ENCODE data around the gene MAPK1.
"Not testable (repeated sequence)": the region's sequence is repeated elsewhere in the genome, so short reads cannot be mapped to it uniquely, and the experiment has no call there.

Gene MAPK1

DNA sequence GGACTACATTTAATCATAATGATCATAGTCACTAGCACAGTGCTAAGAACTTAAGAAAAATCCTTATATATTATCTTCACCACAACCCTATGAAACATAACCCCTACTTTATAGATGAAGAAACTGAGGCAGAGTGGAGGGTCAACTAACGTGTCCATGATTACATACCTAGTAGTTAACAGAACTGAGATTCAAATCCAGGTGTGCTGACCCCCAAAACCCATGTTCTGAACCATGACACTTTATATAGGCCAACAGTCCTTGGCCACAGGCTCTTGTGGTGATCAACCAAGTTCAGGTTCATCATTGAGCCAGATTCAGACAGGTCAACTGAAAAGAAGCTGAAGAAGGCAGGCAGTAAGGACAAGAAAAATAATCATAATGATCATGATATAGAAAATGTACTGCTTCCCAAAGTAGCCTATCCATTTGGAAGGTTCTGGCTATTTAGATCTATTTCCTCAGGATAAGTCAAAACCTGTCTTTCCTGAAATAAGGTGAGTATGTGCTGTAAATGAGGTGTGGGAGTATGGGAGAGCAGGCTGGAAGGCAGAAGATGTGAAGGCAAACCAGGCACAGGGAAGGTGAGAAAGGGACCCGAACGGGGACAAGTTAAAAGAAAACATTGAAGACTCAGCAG, 39.7 kb downstream of the MAPK1 start:
- TF ChIP-seq POLR2A (IDR thresholded peaks at IDR 0.05; ENCODE audit: low read depth, low read length): no peak
- FAIRE-seq: no peak

DNA sequence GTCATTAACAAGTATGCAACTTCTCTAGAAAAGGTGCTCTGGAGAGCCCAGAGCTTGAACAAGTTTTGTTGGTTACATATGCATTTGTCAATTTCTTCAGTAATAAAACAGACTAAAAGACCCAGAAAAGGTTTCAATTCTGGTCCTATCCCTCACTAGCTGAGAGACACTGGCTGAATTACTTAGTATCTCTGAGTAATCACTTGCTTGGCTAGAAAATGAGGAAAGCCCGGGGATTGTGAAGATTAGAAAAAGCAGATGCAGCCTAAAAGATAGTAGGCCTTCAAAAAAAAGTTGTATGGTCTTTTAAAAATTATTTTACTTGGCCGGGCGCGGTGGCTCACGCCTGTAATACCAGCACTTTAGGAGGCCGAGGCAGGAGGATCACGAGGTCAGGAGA, 41.2 kb downstream of the MAPK1 start:
- FAIRE-seq (no peak), DNase-seq (ENCODE audit: insufficient read length, low spot score) (no peak)
- no peak for TF ChIP-seq POLR2A (IDR thresholded peaks at IDR 0.05; ENCODE audit: low read depth, low read length)

More for the DNA sequence above, 39.7 kb downstream of the MAPK1 start:
- DNase-seq (ENCODE audit: insufficient read length, low spot score): no peak

DNA sequence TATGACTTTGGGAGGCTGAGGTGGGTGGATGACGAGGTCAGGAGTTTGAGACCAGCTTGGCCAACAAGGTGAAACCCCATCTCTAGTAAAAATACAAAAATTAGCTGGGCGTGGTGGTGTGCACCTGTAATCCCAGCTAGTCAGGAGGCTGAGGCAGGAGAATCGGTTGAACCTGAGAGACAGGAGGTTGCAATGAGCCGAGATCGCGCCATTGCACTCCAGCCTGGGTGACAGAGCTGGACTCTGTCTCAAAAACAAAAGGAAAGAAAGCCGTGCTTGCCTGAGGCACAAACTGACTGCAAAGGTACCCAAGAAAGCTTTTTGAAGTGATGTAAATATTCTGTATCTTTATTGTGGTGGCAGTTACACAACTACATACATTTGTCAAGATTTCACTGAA, 42.5 kb downstream of the MAPK1 start:
- FAIRE-seq; DNase-seq (ENCODE audit: insufficient read length, low spot score): not testable (repeated sequence)

DNA sequence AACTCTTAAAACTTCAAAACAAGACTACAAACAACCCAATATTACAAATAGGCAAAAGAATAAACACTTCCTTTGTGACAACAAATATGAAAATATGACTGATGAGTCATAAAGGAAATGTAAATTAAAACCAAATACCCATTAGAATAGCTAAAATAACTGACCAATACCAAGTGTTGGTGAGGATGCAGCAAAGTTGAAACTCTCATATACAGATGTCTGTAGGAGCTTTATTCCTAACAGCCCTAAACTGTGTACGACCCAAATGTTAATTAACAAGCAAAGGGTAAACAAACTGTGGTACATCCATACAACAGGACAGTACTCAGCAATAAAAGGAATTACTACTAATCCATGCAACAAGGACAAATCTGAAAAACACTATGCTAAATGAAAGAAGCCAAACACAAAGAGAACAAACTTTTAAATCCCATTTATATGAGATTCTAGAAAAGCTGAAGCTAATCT, 43.0 kb downstream of the MAPK1 start:
- no peak for TF ChIP-seq POLR2A (IDR thresholded peaks at IDR 0.05; ENCODE audit: low read depth, low read length)
- FAIRE-seq (no peak), DNase-seq (ENCODE audit: insufficient read length, low spot score) (no peak)

DNA sequence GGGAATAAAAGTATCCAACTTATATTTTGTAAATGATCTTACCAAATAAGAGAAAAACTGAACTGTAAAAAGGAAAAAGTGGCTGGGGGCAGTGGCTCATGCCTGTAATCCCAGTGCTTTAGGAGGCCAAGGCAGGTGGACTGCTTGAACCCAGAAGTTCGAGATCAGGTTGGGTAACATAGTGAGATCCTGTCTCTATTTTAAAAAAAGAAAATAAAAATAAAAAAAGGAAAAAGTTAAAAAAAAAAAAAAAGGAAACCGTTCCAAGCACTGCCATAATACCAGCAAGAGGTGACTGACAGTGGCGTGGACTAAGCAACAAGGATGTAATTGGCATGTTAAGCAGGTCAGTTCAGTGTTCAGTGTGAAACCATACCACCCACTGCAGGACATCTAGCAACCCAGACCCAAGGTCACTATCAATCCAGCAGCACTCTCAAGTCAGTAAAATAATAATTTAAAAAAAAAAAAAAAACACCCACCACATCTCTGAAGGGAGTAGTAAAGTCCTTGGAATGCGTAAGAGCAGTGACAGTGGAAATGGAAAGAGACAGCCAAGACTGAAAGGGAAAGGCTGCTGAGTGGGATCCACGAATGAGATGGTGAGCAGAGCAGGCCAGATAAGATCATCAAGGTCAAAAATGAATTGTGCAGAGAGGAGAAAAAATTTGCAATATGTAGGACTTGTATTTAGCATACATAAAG, 43.6 kb downstream of the MAPK1 start:
- DNase-seq (ENCODE audit: insufficient read length, low spot score) (no peak), FAIRE-seq (no peak)
- TF ChIP-seq POLR2A (IDR thresholded peaks at IDR 0.05; ENCODE audit: low read depth, low read length): no peak

DNA sequence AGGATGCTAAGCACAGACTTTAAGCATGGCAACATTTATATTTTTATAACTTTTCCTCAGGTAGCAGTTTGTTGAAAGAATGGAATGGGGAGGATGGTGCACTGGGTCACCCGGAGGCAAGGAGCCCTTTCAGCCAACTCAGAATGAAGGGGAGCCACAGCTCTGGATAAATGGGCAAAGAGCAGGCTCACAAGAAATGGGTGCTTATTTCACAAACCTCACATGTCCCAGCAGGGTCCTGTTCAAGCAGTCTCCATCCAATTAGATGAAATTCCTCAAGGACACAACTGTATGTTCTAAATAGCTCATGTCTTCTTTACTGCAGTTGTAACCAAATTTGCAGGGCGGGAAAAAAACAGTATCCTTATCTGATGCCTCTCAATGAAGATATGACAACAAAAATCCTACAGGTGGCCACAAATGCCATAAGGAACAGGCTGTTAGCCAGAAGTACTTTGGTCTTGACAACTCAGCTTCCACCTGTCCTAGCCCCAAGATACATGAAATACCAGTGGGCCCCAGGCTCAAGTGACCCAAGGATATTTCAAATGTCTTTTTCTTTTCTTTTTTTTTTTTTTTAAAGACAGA, 48.2 kb downstream of the MAPK1 start:
- DNase-seq (ENCODE audit: insufficient read length, low spot score): no peak
- no peak for FAIRE-seq
- no peak for TF ChIP-seq POLR2A (IDR thresholded peaks at IDR 0.05; ENCODE audit: low read depth, low read length)

DNA sequence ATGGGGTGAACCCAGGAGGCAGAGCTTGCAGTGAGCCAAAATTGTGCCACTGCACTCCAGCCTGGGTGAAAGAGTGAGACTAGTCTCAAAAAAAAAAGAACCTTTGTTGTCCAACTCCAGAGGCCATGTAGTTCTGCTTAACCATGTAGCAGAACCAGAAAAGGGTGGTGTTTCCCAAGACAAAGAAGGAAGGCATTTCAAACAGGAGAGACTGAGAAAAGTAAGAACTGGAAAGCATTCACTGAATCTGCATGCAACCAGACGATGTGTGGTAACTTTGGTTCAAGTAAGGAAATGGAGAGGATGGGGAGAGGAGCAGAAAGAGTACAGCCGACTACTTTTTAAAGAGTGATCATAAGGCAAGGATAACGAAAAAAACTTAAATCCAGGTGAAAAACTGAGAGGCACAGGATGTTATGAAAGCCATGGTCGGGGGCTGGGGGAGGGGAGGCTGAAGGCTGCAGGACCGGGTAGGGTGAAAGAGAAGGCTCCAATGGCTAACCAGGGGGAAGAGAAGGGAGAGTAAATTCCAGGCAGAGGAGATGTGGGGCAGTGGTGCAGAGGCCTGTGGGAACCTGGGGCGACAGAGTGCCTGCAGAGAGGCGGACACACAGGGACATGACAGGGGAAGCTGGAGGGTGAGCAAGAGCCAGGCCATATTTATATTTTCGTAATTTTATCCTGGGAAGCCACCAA, 48.8 kb downstream of the MAPK1 start:
- TF ChIP-seq POLR2A (IDR thresholded peaks at IDR 0.05; ENCODE audit: low read depth, low read length): no peak
- DNase-seq (ENCODE audit: insufficient read length, low spot score): no peak
- no peak for FAIRE-seq

DNA sequence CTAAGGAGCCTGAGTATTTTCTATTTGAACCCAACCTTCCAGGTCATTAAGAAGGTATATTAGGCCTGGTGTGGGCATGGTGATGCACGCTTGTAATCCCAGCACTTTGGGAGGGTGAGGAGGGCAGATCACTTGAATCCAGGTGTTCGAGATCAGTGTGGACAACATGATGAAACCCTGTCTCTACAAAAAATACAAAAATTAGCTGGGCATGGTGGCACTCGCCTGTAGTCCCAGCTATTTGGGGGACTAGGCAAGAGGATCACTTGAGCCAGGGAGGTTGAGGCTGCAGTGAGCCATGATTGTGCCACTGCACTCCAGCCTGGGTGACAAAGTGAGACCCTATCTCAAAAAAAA, 50.0 kb downstream of the MAPK1 start:
- not testable (repeated sequence) for FAIRE-seq; DNase-seq (ENCODE audit: insufficient read length, low spot score)

DNA sequence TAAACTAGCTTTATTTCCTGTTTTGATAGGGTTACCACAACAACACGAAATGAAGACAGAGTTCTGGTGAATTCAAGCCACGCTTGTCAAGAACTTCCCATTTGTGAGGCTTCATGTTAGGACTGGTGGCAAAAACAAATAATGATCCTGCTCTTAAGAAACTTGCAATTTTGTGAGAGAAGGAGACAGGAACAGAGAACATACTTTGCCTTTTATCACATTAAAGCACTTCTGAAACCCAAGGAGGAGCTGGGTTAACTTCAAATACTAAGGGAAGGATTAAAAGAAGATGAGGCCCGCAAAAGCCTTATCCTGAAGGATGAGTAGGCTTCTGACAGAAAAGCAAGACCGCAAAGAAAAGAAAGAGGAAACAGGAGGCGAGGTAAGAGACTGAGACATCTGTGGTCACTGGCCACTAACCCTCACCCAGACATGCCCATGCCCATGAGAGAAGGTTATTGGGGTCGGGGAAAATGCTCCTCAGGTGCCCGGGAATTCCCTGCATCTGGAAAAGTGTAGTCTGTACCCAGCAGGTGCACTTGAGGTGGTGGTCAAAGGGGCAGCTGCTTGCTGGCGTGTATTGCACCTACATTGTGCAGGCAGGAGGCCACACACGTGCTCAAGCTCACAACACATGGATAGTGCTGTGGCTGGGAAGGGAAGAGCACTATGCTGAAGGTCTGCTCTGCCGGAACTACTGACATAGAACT, 50.5 kb downstream of the MAPK1 start:
- FAIRE-seq (peak; percentile 91), DNase-seq (ENCODE audit: insufficient read length, low spot score) (peak; percentile 54)
- no peak for TF ChIP-seq POLR2A (IDR thresholded peaks at IDR 0.05; ENCODE audit: low read depth, low read length)

DNA sequence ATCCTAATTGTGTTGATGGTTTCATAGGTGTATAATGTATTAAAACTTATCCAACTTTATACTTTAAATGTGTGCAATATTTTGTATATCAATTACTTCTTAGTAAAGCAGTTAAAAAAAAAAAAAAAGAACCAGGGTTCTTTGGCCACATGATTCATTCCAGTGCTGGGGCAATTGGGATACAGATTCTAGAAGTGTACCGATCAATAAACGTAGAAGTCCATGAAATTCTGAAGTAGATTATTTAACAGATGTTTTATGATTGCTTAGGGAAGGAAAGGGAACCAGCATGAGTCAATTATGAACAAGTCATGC, 51.0 kb downstream of the MAPK1 start:
- TF ChIP-seq POLR2A (IDR thresholded peaks at IDR 0.05; ENCODE audit: low read depth, low read length): no peak
- DNase-seq (ENCODE audit: insufficient read length, low spot score): no peak
- no peak for FAIRE-seq

DNA sequence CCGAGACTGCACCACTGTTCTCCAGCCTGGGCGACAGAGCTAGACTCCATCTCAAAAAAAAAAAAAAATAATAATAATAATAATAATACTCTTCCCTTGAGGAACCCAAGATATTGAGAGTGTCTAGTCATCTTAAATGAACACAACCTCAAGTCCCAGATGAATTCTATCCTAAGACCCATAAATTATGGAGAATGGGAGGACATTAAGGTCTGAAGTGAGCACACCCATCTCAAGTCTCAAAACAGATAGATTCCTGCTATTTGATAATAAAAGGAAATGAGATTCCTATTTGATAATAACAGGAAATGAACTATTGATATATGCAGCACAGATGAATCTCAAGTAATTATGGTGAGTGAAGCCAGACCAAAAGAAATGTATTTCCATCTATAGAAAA, 51.5 kb downstream of the MAPK1 start:
- no peak for TF ChIP-seq POLR2A (IDR thresholded peaks at IDR 0.05; ENCODE audit: low read depth, low read length)
- DNase-seq (ENCODE audit: insufficient read length, low spot score) (no peak), FAIRE-seq (no peak)

DNA sequence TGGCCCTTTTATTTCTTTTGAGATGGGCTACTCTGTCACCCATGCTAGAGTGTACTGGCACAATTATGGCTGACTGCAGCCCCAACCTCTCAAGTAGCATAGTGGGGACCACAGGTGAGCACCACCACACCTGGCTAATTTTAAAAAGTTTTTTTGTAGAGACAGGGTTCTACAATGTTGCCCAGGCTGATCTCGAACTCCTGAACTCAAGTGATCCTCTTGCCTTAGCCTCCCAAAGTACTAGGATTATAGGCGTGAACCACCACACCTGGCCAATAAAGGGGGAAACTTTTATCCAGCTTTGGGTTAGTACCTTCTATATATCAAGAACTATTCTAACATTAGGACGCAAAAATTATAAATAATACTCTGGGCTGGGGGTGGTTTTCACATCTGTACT, 52.1 kb downstream of the MAPK1 start:
- DNase-seq (ENCODE audit: insufficient read length, low spot score): no peak
- no peak for FAIRE-seq
- no peak for TF ChIP-seq POLR2A (IDR thresholded peaks at IDR 0.05; ENCODE audit: low read depth, low read length)

DNA sequence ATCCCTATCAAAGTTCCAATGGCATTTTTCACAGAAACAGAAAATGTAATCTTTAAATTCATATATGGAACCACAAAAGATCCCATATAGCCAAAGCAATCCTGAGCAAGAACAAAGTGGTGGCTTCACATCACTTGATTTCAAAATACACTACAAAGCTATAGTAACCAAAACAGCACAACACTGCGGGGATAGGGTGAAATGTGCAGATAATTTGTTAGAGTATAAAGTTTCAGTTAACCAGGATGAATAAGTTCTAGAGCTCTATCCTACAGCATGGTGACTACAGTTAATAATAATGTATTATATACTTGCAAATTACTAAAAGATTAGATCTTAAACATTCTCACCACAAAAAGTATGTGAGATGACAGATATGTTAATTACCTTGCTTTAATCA, 55.5 kb downstream of the MAPK1 start:
- FAIRE-seq (no peak), DNase-seq (ENCODE audit: insufficient read length, low spot score) (no peak)
- no peak for TF ChIP-seq POLR2A (IDR thresholded peaks at IDR 0.05; ENCODE audit: low read depth, low read length)

Measured in H54 (cell line).